Stimulated activated naive CD8-positive, alpha-beta T cell treated with anti-CD3 and anti-CD28 coated beads, Interleukin-15, amount 100 ng/mL, for 72 hours (primary cell): ENCODE data around the gene ZIC4.

ENCODE experiments used
- ATAC-seq: fragments of 150-1000 bp; cut with Tn5 transposase; 2 replicates; pipeline ENCODE4 v1.10.0; 2021; ENCODE audit warnings: mild to moderate bottlenecking, moderate library complexity
- DNase-seq, 2 donors: peaks; one replicate each; pipeline ENCODE4 v3.0.0; 2021 to 2022
- H3K27ac Mint-ChIP-seq, 2 donors: one replicate each; pipeline ENCODE4 v1.8.0; 2022; ENCODE audit warnings: mild to moderate bottlenecking in 2 of 2, mixed read lengths in 2 of 2, moderate library complexity in 2 of 2
- H3K27me3 Mint-ChIP-seq: one replicate; pipeline ENCODE4 v1.8.0; 2022; ENCODE audit warnings: mixed read lengths
- H3K4me1 Mint-ChIP-seq: one replicate; pipeline ENCODE4 v1.8.0; 2022; ENCODE audit warnings: mild to moderate bottlenecking, mixed read lengths
- H3K4me3 Mint-ChIP-seq, 2 donors: one replicate each; pipeline ENCODE4 v1.8.0; 2022; ENCODE audit warnings: mild to moderate bottlenecking in 2 of 2, mixed read lengths in 2 of 2, moderate library complexity in 1 of 2
- H3K9me3 Mint-ChIP-seq, 2 donors: one replicate each; pipeline ENCODE4 v1.8.0; 2022; ENCODE audit warnings: mixed read lengths in 2 of 2

ZIC4 gene

DNA sequence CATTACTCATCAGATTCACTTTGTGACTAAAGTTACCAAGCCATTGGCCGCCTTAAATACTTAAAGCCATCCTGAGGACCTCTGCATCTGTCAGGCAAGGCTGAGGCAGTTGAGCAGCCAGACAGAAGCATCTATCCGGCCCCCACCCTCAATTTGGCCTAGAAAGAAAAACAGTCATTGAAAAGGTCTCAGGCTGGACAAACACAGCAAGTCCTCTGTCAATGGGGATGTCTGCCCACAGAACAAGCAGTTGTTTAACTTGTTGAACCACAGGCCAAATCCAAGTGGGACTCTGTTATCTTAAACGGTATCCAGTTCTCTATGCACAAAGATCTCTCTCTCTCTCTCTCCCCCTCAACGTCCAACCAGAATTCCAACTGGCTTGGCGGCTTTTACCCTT is 2.8 kb downstream of the ZIC4 start:
- DNase-seq (no peak), ATAC-seq (no peak)
- no peak overlapping the region for H3K4me3 Mint-ChIP-seq
- peaks cover 7% of the 10 kb centered on the region for H3K4me1 Mint-ChIP-seq
- H3K27ac Mint-ChIP-seq = no peak overlapping the region
- H3K27me3 Mint-ChIP-seq = peaks cover 89% of the 10 kb centered on the region
- H3K9me3 Mint-ChIP-seq = peaks cover 13 to 14% of the 10 kb centered on the region in 2 donors

GRCh38 chr3:147402159-147402558 is 4.2 kb downstream of the ZIC4 start:
- peaks cover 10% of the 10 kb centered on the region for H3K4me1 Mint-ChIP-seq
- H3K9me3 Mint-ChIP-seq = peaks cover 4 to 7% of the 10 kb centered on the region in 2 donors
- H3K4me3 Mint-ChIP-seq = no peak overlapping the region
- ATAC-seq (no peak), DNase-seq (no peak)
- peaks cover 89% of the 10 kb centered on the region for H3K27me3 Mint-ChIP-seq
- H3K27ac Mint-ChIP-seq = no peak overlapping the region

- peaks cover 11% of the 10 kb centered on the region for H3K4me1 Mint-ChIP-seq
- no peak overlapping the region for H3K4me3 Mint-ChIP-seq
- no peak for ATAC-seq
- H3K27me3 Mint-ChIP-seq = peaks cover 89% of the 10 kb centered on the region
- DNase-seq = no peak
- H3K27ac Mint-ChIP-seq = no peak overlapping the region
- peaks cover 4 to 7% of the 10 kb centered on the region in 2 donors for H3K9me3 Mint-ChIP-seq
Measured at GRCh38 chr3:147401421-147401820, 4.9 kb downstream of the ZIC4 start.

GRCh38 chr3:147400999-147401398 is 5.3 kb downstream of the ZIC4 start:
- no peak overlapping the region for H3K4me3 Mint-ChIP-seq
- no peak for DNase-seq
- peaks cover 89% of the 10 kb centered on the region for H3K27me3 Mint-ChIP-seq
- no peak overlapping the region for H3K27ac Mint-ChIP-seq
- H3K4me1 Mint-ChIP-seq = peaks cover 11% of the 10 kb centered on the region
- ATAC-seq = no peak
- H3K9me3 Mint-ChIP-seq = peaks cover 4 to 7% of the 10 kb centered on the region in 2 donors

GRCh38 chr3:147400111-147400510 is 6.2 kb downstream of the ZIC4 start:
- Mint-ChIP-seq H3K27me3 (peaks cover 89% of the 10 kb centered on the region), H3K27ac (no peak overlapping the region), H3K9me3 (peaks cover 4 to 13% of the 10 kb centered on the region in 2 donors), H3K4me1 (peaks cover 11% of the 10 kb centered on the region), H3K4me3 (no peak overlapping the region)
- ATAC-seq (no peak), DNase-seq (no peak)

DNA sequence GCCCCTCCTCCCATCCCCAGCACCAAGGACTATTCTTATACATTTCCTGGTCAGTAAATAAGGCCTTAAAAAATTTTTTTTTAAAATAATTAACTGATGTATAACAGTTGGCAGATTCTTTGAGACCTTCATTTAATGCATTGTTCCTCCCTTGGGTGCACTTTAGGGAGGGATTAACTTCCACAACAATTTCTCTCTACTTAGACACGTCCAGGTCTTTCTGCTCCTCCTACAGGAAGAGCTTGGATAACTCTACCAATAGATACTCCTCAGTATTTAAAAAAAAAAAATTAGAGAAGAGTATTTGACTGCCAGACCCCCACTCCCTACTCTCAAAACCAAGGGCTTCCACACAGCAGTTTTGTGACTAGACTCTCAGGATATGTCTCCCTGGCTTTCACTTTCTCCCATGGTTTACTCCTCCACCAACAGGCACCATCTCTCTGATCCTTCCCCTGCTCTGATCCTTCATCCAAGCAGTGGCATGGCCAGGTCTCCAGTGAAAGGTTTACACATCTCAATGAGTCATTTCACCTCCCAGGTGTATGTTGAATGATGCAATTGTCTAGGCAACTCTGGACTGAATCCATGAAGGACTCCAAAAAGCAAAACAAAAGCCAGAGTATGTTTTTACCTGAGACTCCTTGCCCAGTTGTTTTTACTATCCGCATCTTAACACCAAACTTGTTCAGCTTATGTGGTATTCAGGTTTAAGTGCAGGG is 7.4 kb downstream of the ZIC4 start:
- Mint-ChIP-seq H3K27me3 (peaks cover 89% of the 10 kb centered on the region), H3K4me3 (no peak overlapping the region), H3K27ac (no peak overlapping the region), H3K4me1 (peaks cover 14% of the 10 kb centered on the region), H3K9me3 (peaks cover 4 to 25% of the 10 kb centered on the region in 2 donors)
- ATAC-seq = no peak
- no peak for DNase-seq

- peaks cover 4 to 27% of the 10 kb centered on the region in 2 donors for H3K9me3 Mint-ChIP-seq
- peaks cover 90% of the 10 kb centered on the region for H3K27me3 Mint-ChIP-seq
- DNase-seq = no peak
- peaks cover 21% of the 10 kb centered on the region for H3K4me1 Mint-ChIP-seq
- H3K4me3 Mint-ChIP-seq = no peak overlapping the region
- no peak for ATAC-seq
- H3K27ac Mint-ChIP-seq = peak overlapping the region in 1 of 2 donors; percentile 91
Measured at GRCh38 chr3:147397875-147398812, 8.2 kb downstream of the ZIC4 start.

DNA sequence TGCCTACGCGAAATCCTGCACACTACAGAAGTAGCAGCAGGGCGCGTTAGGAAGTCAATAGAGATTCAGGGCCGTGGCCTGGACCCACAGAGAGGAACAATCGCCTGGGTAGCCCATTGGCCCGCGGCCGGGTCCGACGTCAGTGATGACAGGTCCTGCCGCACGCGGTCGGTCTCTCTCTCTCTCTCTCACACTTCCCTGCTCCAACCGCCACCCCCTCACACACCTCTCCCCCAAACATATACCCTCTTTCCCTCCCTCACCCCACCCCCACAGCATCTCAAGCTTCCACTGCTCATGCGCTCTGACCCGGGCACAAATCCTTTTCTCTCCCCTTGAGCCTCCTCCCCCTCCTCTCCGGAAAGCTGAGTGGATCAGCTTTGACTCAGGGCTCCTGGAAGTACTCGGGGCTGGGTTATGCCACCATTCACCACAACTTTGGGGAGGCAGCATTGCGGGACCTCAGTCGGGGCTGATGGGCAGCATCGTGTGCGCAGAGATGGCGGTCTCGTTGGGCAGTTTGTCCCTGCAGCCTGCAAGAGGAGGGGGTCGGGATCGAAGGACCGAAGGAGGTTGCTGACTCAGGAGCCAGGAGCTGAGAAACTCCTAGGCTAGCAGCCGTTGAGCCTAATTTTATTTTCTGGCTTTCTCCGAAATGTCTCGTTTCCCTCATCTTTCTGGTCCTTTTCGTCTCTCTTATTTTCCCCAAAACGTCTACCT is 9.0 kb downstream of the ZIC4 start:
- peaks cover 23% of the 10 kb centered on the region for H3K4me1 Mint-ChIP-seq
- H3K9me3 Mint-ChIP-seq = peaks cover 3 to 27% of the 10 kb centered on the region in 2 donors
- no peak overlapping the region for H3K4me3 Mint-ChIP-seq
- no peak for DNase-seq
- peaks cover 94% of the 10 kb centered on the region for H3K27me3 Mint-ChIP-seq
- ATAC-seq = no peak
- H3K27ac Mint-ChIP-seq = peak overlapping the region in 1 of 2 donors; percentile 91

GRCh38 chr3:147396712-147397046 is 9.7 kb downstream of the ZIC4 start:
- Mint-ChIP-seq H3K27me3 (peaks cover 95% of the 10 kb centered on the region), H3K4me3 (no peak overlapping the region), H3K9me3 (peaks cover 0 to 27% of the 10 kb centered on the region in 2 donors), H3K27ac (no peak overlapping the region), H3K4me1 (peaks cover 23% of the 10 kb centered on the region)
- DNase-seq = no peak
- ATAC-seq = no peak

- peaks cover 96% of the 10 kb centered on the region for H3K27me3 Mint-ChIP-seq
- no peak overlapping the region for H3K27ac Mint-ChIP-seq
- H3K4me3 Mint-ChIP-seq = no peak overlapping the region
- peaks cover 0 to 27% of the 10 kb centered on the region in 2 donors for H3K9me3 Mint-ChIP-seq
- no peak for DNase-seq
- no peak for ATAC-seq
- peaks cover 23% of the 10 kb centered on the region for H3K4me1 Mint-ChIP-seq
Measured at GRCh38 chr3:147395899-147396711, 10.2 kb downstream of the ZIC4 start.

DNA sequence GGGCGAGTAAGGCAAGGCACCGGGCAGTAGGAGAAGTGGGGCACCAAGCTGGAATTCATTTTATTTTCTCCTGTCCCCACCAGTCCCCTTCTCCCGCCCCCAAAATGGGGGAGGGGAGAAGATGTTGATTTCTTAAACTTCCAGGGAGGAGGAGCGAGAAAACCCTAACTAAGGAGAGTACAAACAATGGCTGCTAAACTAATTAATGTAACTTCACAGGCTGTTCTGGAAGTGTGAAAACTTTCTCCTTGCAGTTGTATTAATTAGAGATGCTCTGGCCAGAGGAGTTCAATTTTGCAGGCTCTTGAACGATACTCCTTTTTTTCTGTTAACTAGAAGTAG is 11.5 kb downstream of the ZIC4 start:
- Mint-ChIP-seq H3K9me3 (peaks cover 0 to 29% of the 10 kb centered on the region in 2 donors), H3K27ac (no peak overlapping the region), H3K27me3 (peaks cover 99% of the 10 kb centered on the region), H3K4me1 (peaks cover 23% of the 10 kb centered on the region), H3K4me3 (no peak overlapping the region)
- DNase-seq (no peak), ATAC-seq (no peak)

DNA sequence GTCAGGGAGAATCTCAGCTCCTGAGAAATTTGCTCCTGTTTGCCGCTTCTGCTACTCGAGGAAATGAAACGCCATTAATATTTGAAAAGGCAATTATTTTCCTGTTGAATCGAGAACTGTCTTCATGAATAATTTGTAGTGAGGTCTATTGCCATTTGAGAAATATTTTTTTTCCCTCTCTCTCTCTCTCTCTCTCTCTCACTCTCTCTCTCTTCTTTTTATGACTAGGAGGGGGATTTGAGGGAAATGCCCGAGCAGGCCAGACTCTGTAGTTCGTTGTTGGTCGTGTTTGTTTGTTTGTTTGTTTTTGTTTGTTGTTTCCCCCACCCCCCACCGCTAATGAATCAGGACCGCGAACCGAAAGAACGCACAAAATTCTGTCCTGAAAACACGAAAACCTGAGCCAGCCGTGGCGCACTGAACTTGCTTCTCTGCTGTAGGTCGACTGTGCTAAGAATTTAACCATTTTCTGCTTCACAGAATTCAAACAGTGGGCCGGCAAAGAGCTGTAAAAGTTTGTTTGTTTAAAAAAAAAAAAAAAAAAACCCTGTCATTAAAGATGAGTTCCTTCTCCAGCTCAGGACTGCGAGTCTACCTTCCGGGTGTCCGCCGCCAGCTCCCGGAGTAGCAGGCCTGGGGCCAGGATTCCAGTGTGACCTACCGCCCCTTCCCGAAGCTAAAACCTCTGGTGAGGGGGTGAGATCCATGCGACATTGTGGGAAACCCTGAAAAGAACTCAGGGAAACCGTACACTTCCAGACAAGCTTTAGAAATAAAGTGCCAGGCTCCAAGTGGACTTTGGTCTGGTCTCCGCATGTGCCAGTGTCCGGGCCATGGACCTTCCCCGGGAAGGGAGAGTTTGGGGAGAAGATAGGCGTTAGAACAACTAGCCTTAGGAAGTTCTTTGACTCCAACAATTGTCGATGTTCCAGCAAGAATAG is 12.1 kb downstream of the ZIC4 start:
- Mint-ChIP-seq H3K4me1 (peaks cover 23% of the 10 kb centered on the region), H3K27ac (peak overlapping the region in 1 of 2 donors; percentile 10), H3K27me3 (peaks cover 99% of the 10 kb centered on the region), H3K4me3 (no peak overlapping the region), H3K9me3 (peaks cover 4 to 33% of the 10 kb centered on the region in 2 donors)
- ATAC-seq = no peak
- DNase-seq = no peak

- peak overlapping the region in 1 of 2 donors; percentile 29 for H3K4me3 Mint-ChIP-seq
Measured at GRCh38 chr3:147393261-147393942, 12.9 kb downstream of the ZIC4 start.

DNA sequence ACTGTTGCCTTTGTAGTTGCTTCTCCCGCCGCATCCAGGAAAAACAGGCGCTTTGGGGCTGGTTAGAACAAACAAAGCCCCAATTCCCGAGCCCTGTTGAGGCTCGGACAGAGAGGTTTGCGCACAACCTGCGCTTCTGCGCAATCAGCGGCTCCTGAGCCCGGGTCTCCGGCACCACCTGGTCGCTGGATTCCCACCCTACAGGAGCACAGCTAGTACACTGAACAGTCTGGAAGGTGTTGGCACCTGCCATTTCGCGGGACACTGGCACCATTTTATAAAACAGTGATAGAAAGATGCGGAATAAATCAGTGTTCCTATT is 13.8 kb downstream of the ZIC4 start:
- H3K27ac Mint-ChIP-seq = peak overlapping the region in 1 of 2 donors; percentile 27
- H3K4me1 Mint-ChIP-seq = peaks cover 18% of the 10 kb centered on the region
- ATAC-seq = no peak
- H3K4me3 Mint-ChIP-seq = peak overlapping the region in 1 of 2 donors; percentile 29
- H3K9me3 Mint-ChIP-seq = peaks cover 10 to 33% of the 10 kb centered on the region in 2 donors
- peaks cover 100% of the 10 kb centered on the region for H3K27me3 Mint-ChIP-seq
- no peak for DNase-seq

More at GRCh38 chr3:147393261-147393942, 12.9 kb downstream of the ZIC4 start:
- peaks cover 23% of the 10 kb centered on the region for H3K4me1 Mint-ChIP-seq
- H3K27me3 Mint-ChIP-seq = peaks cover 100% of the 10 kb centered on the region
- DNase-seq (no peak), ATAC-seq (no peak)
- H3K27ac Mint-ChIP-seq = peak overlapping the region in 1 of 2 donors; percentile 34
- H3K9me3 Mint-ChIP-seq = peaks cover 6 to 33% of the 10 kb centered on the region in 2 donors
